Activated CD4-positive, alpha-beta T cell treated with anti-CD3 and anti-CD28 coated beads for 24 hours (primary cell): ENCODE data around the gene RMND1.
"Not testable (repeated sequence)": the region's sequence is repeated elsewhere in the genome, so short reads cannot be mapped to it uniquely, and the experiment has no call there.

Experiments
- DNase-seq, 2 donors: peaks; one replicate each; pipeline ENCODE4 v3.0.0-alpha.2; 2020; ENCODE audit warnings: low read depth in 2 of 2

RMND1 gene

DNA sequence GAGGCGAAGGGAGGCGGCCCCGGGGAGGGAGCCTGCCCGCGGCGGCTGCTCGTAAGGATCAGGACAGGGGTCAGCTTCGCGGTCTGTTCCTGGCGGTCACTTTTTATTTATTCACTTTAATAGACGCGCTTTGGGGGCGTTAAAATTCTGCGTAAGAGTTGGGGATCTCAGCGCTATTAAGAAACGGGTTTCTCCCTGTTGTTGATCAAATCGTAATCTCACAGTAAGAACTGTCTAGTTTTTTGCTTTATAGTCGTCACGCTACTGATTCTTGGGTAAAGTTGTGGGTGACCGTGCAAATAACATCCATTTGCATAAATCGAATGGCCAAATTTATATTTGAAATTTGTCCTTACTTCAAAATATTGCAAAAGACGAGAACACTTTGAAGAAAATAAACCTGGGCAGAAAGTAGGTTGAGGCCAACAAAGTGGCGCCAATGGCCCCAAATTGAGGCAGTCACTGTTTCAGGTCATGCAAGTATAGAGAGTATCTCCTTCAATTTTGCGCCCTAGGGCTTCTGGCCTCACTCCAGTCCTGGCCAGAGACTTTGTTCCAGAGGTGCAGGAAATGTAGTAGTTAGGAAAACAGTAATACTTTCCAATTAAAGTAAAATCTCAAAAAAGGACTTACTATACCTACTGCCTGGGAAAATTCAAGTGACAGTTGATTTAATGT is 963 bp upstream of the RMND1 start:
- DNase-seq = no peak

DNA sequence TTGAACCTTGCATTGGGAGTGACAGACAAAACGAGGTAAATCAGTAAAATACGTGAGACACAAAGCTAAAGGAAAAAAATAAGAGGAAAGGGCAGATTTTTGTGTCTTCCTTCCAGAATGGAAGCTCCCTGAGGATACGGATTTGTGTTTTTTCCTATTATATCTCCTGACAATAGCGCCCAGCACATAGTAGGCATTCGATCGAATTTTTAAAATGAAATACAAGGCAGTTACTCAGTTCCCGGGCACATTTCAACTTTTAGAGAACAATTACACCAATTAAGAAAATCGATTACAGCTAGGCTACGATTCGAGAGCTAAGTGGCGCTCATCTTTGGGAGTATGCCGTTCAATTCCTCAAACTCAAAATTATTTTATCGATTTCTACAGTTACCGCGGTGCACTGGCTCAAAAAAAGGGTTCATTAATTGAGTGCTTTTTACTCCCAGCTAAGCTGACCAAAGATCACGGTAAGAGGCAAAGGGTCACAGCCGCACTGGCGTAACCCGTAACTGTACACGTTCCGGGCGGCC is 443 bp downstream of the RMND1 start:
- DNase-seq = no peak

GRCh38 chr6:151450928-151451327 is 998 bp downstream of the RMND1 start:
- not testable (repeated sequence) for DNase-seq

- no peak for DNase-seq
These were observed 3.3 kb downstream of the RMND1 start for GRCh38 chr6:151448623-151449022.

GRCh38 chr6:151447237-151447636 is 4.7 kb downstream of the RMND1 start:
- DNase-seq = no peak

- no peak for DNase-seq
These were observed 6.4 kb downstream of the RMND1 start for GRCh38 chr6:151445482-151445881.

- no peak for DNase-seq
These were observed 7.9 kb downstream of the RMND1 start for GRCh38 chr6:151443911-151444621.

DNA sequence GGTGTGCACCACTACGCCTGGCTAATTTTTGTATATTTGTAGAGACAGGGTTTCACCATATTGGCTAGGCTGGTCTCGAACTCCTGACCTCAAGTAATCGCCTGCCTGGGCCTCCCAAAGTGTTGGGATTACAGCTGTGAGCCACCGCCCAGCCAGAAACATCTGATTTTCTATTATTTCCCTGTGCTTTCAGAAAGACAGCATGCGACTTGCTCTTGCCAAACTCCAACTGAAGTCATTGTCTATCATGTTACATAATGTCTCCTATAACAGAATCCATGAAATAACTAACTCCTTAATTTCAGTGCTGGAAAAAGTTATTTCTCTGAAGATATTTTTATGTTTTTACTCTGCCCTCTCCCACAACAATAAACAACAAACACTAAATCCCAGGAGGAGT is 8.5 kb downstream of the RMND1 start:
- DNase-seq = no peak

GRCh38 chr6:151442371-151442770 is 9.6 kb downstream of the RMND1 start:
- DNase-seq = no peak

DNA sequence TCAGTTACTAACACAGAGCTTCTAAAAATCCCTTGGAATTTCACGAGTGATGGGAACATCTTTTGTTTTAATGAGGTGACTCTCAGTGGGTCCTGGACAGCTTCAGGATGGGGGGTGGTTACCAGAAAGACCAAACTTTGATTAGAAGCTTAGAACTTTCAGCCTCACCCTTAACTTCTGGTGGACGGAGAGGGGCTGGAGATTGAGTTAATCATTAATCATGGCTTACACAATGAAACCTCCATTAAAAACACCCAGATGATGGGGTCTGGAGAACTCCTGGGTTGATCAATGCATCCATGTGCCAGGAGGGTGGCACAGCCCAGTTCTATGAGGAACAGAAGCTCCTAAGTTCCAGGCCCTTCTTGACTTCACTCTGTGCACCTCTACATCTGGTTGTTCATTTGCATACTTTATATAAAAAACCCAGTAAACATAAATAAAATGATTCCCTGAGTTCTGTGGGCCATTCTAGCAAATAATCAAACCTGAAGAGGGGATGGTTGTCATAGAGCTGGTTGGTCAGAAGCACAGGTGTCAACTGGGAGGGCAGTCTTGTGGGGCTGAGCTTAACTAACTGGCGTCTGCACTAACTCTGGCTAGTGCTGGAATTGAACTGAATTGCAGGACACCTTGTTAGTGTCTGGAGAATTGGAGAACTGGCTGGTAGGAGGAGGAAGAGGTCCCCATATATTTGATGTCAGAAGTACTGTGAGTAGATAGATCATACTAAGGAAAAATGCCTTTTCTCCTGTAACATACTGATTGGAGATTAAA is 10.3 kb downstream of the RMND1 start:
- no peak for DNase-seq

DNA sequence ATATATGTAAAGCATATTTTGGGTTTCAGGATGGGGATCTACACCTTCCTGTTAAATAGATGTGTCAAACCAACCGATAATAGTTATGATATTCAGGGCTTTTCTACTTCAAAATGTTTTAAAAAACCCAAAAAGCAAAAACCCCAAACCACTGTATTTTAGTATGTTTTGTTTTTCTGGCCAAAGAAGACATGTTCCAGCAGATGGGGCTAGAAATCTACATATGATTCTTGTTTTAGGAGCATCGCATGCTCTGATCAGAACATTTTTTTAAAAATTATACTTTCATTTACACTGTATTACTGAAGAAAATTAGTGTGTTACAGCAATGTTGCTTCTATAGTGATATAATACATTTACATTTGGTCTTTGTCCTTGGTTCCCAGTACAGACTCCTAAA is 11.0 kb downstream of the RMND1 start:
- no peak for DNase-seq

- DNase-seq = no peak
These were observed 11.4 kb downstream of the RMND1 start for GRCh38 chr6:151440498-151440897.

- no peak for DNase-seq
These were observed 14.5 kb downstream of the RMND1 start for GRCh38 chr6:151437401-151437800.

DNA sequence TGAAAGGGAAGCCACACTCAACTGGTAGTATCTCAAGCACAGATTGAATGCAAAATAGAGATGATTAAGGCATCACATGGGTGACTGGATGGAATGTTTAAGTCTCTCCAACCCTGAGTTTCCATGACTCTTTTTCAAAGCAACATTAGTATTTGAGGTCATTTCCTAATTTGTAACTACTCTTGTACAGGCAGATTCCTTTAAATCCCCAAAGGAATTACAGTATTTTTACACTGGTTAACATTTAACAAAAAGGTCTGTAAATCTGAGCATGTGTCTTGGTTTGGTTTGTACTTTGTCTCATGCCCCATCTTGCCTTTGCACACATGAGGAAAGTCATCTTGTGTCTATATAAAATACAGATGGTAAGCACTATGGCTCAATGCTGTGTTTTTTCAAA is 15.1 kb downstream of the RMND1 start:
- DNase-seq = no peak

DNA sequence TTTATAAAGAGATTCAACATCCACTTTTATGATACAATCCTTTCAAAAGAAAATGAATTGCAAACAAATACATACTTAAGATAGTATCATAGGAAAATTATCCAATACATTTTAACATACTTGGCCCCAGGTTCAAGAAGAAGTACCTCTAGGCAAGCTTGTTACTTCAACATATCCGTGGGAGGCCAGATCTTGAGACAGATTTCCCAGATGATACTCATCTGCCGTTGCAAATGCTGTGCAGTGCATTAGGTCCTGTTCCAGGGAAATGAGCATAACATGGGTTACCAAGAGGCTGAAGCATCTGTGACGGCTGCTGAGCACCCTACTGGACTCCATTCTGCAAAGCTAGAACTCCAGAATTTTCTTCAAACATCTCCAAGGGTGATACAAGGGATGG is 15.6 kb downstream of the RMND1 start:
- DNase-seq = no peak

DNA sequence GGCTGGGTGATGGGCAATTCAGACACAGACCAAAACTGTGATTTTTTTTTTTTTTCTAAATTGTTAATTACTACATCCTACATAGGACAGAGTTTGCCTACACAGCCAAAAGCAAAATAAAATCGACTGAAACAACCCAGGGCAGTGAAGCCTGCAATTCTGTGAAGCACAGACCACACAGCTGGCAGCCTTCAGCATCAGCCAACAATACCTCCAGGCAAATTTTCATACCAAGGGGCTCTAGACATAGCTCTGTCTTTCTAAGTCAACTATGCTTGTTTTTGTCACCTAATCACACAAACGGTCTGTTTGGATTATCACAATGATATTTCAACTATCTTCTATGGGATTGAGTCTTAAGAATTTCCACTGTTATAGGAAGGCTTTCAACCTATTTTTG is 17.6 kb downstream of the RMND1 start:
- DNase-seq = no peak

DNA sequence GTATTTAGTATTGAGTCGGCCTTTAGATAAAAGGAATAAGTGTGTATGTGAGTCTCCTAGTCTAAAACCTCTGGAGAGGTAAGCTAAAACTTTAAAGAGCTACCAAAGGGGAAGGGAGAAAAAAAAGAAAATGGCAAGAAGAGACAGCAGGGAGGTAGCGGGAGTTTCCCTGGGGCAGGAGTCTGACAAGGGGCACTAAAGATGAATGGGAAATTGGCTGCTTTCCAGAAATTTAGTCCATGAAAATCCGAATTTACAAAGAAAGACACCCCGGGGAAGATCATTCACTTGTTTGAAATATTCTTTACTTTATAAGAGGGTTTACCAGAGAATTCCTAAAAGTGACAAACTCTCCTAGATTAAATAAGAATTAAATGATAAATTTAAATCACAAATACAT is 19.3 kb downstream of the RMND1 start:
- DNase-seq = no peak

- no peak for DNase-seq
These were observed 20.6 kb downstream of the RMND1 start for GRCh38 chr6:151431337-151431736.

GRCh38 chr6:151430886-151431285 is 21.0 kb downstream of the RMND1 start:
- DNase-seq = no peak

- DNase-seq = no peak
These were observed 23.7 kb downstream of the RMND1 start for GRCh38 chr6:151428093-151428735.

DNA sequence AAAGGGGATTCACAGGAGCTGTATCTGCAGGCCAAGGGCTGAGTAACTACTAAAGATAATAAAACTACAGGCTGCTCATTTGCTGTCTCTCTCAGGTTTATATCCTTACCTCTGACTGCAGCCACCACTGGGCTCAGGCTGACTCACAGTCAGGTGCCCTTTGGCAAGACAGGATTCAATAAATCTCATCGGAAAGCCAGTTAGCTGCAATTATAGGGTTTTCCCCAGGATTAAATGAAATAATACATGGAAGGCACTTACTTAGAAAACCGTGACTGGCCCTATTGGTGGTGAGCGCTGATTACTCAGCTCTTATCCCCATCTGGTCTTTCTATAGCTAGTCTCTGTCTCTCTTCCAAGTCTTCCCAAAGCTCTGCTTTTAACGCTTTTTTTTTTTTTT is 26.4 kb downstream of the RMND1 start:
- no peak for DNase-seq

DNA sequence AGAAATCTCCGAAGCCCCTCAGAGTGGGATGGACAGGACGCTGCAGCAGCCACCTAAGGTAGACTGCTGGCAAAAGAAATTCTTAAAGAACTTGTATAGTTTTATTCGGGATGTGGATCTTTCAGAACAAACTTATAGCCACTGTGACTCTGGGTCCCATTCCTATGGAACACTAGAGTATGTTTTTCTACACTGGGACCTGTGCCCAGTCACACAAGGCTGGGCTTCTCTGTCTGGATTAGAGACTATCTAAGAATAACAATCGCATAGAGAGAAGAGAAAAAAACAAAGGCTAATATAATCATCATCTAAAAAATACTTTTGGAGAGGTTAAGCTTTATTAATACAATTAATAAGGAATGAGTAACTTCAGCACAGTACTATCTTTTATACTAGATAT is 28.9 kb downstream of the RMND1 start:
- no peak for DNase-seq
